PFSK-1 (cell line): ENCODE results near the gene FABP7.

Experiments used
- FOXP2 ChIP-seq: optimal IDR thresholded peaks from 2 replicates; pipeline ENCODE3; 2011; ENCODE audit warnings: borderline replicate concordance, control low read depth, inconsistent platforms; ENCODE audit not compliant: insufficient read depth; ENCODE audit errors: extremely low read length, extremely low read depth
- POLR2AphosphoS5 ChIP-seq: IDR thresholded peaks from 2 replicates; pipeline ENCODE4 v1.6.1; 2012; ENCODE audit warnings: low read depth, mild to moderate bottlenecking, control low read depth, low read length, moderate library complexity
- REST ChIP-seq, 2 experiments: IDR thresholded peaks; 2 replicates each; pipeline versions ENCODE4 v1.6.1 to v1.8.0; 2011 to 2012; ENCODE audit warnings: low read depth in 2 of 2, low read length in 2 of 2, control low read depth in 1 of 2, inconsistent platforms in 1 of 2, mild to moderate bottlenecking in 1 of 2, moderate library complexity in 1 of 2; ENCODE audit not compliant: insufficient read depth in 1 of 2
- SIN3A ChIP-seq: IDR thresholded peaks from 2 replicates; pipeline ENCODE4 v1.6.1; 2012; ENCODE audit warnings: mild to moderate bottlenecking, low read length, moderate library complexity, borderline replicate concordance; ENCODE audit not compliant: insufficient read depth
- TAF1 ChIP-seq: IDR thresholded peaks from 2 replicates; pipeline ENCODE4 v1.6.1; 2012; ENCODE audit warnings: low read length, control low read depth, borderline replicate concordance; ENCODE audit not compliant: insufficient read depth

FABP7 gene

DNA sequence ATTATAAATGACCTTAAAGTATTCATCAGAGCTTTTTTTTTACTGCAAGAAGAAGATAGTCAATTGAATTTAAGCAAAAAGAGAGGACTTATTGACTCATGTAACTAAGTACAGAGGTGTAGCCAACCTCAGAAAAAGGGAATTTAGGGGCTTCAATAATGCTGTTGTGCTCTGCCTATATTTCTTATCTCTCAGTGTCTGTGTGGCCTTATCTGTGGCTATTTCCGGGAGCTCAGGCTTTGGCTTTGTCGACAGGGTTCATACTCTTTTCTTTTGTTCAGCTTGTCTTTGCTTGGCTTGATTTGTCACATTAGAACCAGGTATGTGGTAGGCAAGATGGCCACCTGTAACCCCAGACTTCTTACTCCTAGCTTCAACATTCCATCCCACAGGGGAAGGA lies 38.6 kb upstream of the FABP7 start:
- TF ChIP-seq FOXP2 (no peak), POLR2AphosphoS5 (no peak), SIN3A (no peak), REST (IDR thresholded peaks at IDR 0.05; ENCODE audit: insufficient read depth in 1 of 2, low read depth in 2 of 2, low read length in 2 of 2) (no peak), TAF1 (no peak)

GRCh38 chr6:122746688-122747087 lies 32.8 kb upstream of the FABP7 start:
- TF ChIP-seq REST (IDR thresholded peaks at IDR 0.05; ENCODE audit: insufficient read depth in 1 of 2, low read depth in 2 of 2, low read length in 2 of 2) (no peak), FOXP2 (no peak), POLR2AphosphoS5 (no peak), SIN3A (no peak), TAF1 (no peak)

- no peak for TF ChIP-seq REST (IDR thresholded peaks at IDR 0.05; ENCODE audit: insufficient read depth in 1 of 2, low read depth in 2 of 2, low read length in 2 of 2)
- TF ChIP-seq TAF1: no peak
- no peak for TF ChIP-seq POLR2AphosphoS5
- TF ChIP-seq FOXP2: no peak
- TF ChIP-seq SIN3A: no peak
Measured at GRCh38 chr6:122747573-122747972, 31.9 kb upstream of the FABP7 start.

- TF ChIP-seq FOXP2 (no peak), TAF1 (no peak), SIN3A (no peak)
Measured at GRCh38 chr6:122749451-122750050, 30.0 kb upstream of the FABP7 start.

GRCh38 chr6:122751326-122751725 lies 28.2 kb upstream of the FABP7 start:
- no peak for TF ChIP-seq SIN3A
- TF ChIP-seq POLR2AphosphoS5: no peak
- TF ChIP-seq FOXP2: no peak
- no peak for TF ChIP-seq REST (IDR thresholded peaks at IDR 0.05; ENCODE audit: insufficient read depth in 1 of 2, low read depth in 2 of 2, low read length in 2 of 2)
- no peak for TF ChIP-seq TAF1
